Activated CD8-positive, alpha-beta memory T cell treated with anti-CD3 and anti-CD28 coated beads for 48 hours (primary cell): ENCODE results near the gene PPP2R3B.
"Not testable (repeated sequence)": the region's sequence is repeated elsewhere in the genome, so short reads cannot be mapped to it uniquely, and the experiment has no call there.

Source experiments
- DNase-seq, 3 experiments: peaks; one replicate each; pipeline ENCODE4 v3.0.0-alpha.2; 2020; ENCODE audit warnings: low read depth in 2 of 3, low spot score in 2 of 3

The PPP2R3B gene, protein sequence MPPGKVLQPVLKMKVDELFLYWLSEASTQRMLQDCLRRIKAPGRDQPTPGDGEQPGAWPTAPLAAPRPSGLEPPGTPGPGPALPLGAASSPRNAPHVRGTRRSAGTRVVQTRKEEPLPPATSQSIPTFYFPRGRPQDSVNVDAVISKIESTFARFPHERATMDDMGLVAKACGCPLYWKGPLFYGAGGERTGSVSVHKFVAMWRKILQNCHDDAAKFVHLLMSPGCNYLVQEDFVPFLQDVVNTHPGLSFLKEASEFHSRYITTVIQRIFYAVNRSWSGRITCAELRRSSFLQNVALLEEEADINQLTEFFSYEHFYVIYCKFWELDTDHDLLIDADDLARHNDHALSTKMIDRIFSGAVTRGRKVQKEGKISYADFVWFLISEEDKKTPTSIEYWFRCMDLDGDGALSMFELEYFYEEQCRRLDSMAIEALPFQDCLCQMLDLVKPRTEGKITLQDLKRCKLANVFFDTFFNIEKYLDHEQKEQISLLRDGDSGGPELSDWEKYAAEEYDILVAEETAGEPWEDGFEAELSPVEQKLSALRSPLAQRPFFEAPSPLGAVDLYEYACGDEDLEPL

DNA sequence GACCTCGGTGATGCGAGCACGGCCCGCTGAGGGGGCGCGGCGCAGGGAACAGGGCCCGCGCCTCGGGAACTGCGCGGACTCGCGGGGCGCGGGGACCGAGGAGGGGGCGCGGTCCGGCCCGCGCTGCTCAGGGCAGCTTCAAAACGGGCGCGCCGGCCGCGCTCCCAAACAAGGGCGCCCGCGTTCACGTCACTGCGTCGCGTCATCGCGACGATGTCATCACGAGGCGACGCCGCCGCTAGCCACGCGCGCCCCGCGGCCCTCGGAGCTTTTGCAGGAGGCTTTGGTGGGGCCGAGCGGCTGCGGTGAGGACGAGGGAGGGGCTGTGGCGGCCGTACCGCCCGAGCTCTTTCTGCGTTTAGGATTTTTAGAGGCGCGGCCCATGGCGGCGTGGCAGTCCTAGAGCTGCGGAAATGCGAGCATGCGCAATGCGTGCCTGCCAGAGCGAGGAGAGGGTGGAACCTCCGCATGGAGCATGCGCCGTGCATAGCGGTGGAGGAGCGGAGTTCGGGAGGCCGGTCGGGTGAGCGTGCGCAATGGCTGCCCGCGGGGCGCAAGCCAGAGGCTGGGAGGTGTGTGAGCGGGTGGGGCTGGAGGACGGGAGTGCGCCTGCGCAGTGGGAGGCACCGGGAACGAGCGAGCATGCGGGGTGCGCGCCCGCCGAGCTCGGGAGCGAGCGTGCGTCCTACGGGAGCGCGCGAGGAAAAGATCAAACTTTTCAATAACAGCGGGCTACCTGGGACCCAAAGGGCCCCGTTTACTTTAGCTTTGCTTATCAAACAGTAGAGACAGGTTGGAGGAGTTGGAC lies at the start of gene PPP2R3B:
Gene PPP2R3B (minus strand): TSS at position 140 of the 808 bp plus-strand sequence. CDS start 216 bp downstream, outside the sequence.
- peak; percentile 93 to 98 (median 95) for DNase-seq

DNA sequence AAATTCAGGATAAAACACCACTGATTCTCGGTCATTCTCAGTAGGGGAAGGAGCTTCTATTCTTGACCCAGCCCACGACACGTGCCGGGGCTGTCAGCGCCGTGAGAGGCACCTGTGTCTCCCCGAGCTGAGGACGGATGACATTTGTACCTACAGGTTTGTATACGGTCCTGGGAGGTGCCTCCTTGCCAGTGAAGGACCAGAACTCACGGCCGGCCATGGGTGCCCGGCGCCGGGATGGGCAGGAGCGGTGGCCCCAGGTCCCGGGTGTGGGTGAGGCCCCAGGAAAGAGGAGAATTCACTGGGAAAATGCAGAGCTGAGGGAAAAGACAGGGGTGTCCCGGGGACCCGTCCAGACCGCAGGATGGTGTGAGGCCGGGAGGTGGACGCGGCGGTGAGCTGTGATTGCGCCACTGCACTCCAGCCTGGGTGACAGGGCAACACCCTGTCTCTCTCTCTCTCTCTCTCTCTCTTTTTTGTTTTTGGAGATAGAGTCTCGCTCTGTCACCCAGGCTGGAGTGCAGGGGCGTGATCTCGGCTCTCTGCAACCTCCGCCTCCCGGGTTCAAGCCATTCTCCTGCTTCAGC lies 48.9 kb upstream of the PPP2R3B start:
- no peak for DNase-seq

DNA sequence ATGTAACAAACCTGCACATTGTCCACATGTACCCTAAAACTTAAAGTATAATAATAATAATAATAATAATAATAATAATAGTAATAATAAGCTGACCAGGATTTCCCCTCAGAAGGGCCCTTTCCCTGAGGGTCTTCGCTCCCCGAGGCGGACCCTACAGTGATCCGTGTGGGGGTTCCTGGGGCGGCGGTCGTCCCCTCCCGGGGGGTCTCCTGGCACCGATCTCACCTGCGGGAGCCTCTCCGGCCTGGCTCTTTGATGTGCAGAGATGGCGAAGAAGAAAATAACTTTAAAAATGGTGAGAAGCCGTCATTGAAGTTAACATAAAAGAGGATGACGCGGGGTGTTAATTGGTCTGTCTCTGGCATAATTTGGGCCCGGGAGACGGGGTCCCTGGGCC lies 48.2 kb upstream of the PPP2R3B start:
- no peak for DNase-seq

DNA sequence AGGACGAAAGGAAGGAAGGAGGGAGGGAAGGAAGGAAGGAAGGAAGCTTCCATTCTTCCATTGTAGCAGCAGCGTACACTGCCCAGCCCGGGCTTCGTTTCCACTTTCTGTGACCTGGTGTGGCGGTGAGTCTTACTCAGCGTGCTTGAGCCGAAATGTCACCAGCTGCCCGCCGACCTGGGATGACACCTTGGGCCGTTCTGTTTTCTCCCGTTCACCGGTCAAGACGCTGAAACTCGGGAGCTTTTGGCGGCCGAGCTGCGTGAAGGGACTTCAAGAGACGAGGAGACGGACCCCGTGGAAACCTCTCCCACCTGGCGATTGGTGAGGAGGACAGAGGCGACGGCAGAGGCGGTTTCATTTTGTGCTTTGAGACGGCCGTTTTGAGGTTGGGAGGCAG lies 47.1 kb upstream of the PPP2R3B start:
- no peak for DNase-seq

DNA sequence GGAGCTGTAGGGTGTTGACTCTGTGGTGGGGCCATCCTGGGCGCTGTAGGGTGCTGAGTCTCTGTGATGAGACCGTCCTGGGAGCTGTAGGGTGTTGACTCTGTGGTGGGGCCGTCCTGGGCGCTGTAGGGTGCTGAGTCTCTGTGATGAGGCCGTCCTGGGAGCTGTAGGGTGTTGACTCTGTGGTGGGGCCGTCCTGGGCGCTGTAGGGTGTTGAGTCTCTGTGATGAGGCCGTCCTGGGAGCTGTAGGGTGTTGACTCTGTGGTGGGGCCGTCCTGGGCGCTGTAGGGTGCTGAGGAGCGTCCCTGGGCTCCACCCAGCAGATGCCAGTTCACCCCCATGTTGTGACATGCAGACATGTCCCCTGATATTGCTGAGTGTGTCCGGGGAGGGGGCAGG lies 46.0 kb upstream of the PPP2R3B start:
- not testable (repeated sequence) for DNase-seq

DNA sequence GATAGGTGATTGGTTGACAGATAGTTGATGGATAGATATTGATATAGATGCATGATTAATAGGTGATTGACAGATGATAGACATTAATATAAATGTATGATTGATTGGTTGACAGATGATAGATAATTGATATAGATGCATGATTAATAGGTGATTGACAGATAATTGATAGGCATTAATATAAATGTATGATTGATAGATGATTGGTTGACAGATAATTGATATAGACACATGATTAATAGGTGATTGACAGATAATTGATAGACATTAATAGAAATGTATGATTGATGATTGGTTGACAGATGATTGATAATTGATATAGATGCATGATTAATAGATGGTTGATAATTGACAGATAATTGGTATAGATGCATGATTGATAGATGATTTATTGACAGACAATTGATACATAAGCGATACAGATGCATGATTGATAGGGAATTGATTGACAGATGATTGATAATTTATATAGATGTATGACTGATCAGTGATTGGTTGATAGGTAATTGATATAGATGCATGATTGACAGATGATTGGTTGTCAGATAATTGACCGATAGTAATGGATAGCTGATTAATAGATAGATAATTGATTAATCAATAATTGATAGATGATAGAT lies 44.9 kb upstream of the PPP2R3B start:
- no peak for DNase-seq

DNA sequence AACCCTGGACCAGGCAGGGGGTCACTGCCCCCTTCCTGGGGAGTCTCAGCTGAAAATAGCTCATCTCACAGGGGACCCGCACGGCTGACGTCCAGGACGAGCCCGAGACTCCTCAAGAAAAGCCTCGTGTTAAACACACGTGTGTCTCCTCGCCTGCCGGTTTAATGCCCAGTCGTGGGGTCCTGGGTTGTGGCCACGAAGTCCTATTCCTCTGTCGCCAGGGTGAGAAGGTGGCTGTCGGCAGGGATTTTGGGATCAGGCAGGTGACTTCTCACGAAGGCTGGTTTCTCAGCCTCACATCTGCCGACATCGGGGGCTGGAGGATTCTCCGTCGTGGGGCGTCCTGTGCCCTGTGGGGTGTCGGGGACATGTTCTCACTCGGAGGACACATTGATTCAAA lies 44.3 kb upstream of the PPP2R3B start:
- DNase-seq = no peak

DNA sequence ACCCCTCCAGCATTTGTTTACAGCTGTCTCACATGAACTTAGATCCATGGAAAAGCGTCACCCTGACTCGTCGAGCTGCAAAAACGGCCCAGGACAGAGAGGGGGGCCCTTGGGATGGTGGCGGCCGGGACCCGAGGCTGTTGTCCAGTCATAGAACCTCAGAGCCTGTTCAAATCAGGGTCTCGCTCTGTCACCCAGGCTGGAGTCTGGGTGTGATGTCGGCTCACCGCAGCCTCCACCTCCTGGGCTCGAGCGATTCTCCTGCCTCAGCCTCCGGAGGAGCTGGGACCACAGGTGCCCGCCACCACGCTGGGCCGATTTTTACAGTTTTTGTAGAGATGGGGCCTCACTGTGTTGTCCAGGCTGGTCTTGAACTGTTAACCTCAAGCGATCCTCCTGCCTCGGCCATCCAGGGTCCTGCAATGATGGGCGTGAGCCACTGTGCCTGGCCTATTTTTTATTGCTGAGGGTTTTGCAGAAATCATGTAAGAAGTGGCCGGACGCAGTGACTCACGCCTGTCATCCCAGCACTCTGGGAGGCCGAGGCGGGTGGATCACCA lies 42.6 kb upstream of the PPP2R3B start:
- DNase-seq = no peak

DNA sequence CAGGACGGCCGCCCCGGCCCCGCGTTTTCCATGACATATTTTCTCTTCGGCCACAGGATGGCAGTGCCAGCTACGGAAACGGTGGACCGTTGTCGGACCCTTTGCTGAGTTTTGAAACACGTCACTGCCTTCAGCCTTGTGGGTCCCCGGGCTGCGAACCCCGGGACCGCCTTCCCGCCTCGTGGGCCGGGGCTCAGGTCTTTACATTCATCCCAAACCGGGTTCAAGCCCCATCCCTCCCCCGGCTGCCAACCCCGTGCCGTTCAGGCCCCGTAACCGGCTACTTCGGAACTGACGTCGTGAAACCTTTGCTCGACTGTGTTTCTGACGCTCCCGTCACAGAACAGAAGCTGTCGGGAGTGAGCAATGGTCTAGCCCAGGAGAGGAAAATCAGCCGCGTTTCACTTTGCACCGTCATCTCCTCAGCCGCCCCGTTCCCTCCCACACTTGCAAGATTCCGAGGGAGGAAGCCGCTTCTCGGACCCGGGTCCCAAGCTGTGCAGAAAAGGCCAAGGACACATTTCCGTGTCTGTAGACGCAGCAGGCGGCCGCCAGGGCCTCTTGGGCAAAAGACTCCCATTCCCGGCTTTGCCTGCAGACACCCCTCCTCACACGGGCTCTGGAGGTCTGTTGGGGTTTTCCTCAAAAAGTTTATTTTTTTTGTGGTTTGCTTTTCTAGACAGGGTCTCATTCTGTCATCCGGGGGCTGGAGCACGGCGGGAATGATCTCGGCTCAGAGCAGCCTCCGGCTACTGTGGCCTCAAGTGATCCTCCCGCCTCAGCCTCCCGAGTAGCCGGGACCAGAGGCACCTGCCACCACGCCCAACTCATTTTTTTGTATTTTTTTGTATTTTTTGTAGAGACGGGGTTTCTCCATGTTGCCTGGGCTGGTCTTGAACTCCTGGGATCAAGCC lies 41.4 kb upstream of the PPP2R3B start:
- no peak for DNase-seq

DNA sequence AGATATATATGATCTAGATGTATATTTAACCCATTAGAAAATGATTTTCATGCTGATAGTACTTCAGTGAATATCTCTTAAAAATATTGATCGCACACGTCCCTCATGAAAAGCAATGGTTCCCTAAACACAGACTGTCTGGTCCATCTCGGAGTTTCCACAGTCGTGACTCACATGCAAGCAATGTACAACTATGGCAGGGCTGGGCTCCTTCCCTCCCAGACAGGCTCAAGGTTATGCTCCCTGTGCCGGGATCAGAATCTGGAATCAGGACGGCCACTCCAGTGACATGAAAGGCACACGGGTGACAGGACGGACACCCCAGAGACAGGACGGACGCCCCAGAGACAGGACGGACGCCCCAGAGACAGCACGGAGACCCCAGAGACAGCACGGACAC lies 40.2 kb upstream of the PPP2R3B start:
- no peak for DNase-seq

DNA sequence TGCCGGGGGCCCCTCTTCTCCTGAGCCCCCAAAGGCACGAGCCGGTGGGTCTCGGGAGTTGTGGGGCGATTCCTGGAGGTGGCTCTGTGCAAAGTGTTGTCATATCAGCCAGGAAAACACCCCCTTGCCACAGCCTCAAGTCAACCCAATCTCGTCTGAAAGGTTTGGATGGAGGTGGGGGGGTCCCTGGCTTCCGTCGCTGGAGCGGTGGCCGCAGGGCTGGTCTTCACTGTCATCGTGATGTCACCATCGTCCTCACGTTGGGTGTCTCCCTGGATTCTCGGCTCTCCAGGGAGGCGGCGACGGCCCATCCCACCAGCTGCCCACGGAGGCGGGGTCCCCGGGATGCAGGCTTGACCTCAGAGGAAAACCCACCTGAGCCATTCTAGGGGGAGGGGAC lies 38.3 kb upstream of the PPP2R3B start:
- DNase-seq = no peak

DNA sequence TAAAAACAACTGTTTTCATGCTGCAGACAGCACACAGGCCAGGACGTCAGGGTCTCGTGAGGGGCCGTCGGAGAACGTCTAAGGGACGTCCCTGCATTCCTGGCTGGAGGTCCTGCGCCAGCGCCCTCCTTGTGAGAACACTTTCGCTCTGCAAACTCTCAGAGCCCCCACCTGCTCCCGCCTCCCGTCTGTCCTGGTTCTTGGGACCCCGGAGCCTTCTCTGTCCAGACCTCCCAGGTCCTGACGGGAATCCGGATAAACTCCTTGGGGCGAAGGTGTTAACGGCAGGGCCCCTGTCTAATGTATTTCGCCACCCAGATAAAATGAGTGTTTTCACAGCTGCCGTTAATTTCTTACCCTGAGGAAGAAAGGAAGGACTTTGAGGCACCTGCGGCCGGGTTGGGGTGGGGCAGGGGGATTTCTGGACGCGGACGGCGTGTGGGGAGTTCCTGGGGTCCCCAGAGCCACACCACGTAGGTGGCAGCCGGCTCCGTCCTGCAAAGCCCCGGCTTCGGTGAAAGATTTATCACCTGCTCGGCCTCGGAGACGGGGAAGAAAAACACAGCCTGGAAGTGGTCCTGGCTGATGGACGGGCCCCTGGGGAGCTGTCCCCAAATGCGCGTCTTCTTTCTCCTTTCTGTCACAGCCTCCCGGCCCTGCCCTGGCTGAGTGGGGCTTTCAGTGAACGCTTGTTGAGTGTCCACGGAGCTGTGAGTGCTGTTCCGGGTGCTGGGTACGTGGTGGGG lies 35.1 kb upstream of the PPP2R3B start:
- DNase-seq = no peak

DNA sequence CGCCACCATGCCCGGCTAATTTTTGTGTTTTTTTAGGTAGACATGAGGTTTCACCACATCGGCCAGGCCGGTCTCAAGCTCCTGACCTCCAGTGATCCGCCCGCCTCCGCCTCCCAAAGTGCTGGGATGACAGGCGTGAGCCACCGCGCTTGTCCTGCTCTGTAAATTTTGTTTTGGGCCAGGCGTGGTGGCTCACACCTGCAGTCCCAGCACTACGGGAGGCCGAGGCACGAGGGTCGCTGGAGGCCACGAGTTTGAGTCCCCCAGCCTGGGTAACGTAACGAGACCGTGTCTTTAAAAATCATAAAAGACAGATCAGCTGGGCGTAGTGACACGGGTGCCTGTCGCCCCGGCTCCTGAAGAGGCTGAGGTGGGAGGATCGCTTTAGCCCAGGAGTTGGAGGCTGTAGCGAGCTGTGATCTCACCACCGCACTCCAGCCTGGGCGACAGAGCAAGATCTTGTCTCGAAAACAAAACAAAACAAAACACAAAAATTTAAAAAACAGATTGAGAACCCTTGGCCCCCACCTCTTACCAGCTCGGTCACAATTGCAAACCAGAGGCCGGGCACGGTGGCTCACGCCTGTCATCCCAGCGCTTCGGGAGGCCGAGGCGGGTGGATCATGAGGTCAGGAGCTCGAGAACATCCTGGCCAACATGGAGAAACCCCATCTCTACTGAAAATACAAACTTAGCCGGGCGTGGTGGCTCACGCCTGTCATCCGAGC lies 34.0 kb upstream of the PPP2R3B start:
- DNase-seq = no peak

DNA sequence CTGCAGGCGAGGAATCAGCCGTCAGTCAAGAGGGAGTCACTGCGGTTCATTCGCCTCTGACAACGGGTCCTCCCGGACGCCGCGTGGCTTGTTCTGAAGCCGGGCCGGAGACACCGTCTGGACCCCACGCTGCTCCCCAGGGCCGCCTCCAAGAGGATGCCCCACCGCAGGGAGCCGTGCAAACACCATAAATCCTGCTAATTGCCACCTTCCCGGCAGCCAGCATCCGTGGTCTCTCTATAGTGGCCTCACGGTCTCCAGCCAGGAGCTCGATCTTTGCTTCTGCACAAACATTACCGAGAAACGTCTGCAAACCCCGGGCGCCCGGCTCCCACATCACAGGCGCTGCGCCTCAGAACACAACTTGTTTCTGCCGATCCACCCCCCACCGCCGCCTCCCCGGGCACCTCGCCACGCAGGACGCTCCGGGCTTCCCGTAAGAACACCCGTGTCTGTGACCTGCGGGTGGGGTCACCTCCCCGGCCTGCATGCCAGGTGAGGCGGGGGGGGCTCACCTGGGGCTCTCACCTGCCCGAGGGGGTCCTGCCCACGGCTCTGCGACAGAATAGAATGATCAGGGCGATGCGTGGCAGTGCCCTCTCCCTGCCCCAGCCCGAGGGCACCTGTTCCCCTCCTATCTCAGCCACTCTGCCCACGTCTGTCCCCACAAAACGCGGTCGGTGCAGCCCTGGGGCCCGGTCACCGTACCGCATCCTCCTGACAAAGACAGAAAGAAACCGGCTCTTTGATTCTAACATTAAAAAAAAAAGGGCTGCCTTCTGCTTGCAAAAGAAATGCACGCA lies 32.4 kb upstream of the PPP2R3B start:
- no peak for DNase-seq

DNA sequence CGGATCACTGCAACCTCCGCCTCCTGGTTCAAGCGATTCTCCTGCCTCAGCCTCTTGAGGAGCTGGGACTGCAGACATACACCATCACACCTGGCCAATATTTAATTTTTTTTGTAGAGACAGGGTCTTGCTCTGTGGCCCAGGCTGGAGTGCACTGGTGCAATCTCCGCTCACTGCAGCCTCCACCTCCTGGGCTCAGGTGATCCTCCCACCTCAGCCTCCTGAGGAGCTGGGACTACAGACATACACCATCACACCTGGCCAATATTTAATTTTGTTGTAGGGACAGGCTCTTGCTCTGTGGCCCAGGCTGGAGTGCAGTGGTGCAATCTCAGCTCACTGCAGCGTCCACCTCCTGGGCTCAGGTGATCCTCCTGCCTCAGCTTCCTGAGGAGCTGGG lies 28.8 kb upstream of the PPP2R3B start:
- not testable (repeated sequence) for DNase-seq

DNA sequence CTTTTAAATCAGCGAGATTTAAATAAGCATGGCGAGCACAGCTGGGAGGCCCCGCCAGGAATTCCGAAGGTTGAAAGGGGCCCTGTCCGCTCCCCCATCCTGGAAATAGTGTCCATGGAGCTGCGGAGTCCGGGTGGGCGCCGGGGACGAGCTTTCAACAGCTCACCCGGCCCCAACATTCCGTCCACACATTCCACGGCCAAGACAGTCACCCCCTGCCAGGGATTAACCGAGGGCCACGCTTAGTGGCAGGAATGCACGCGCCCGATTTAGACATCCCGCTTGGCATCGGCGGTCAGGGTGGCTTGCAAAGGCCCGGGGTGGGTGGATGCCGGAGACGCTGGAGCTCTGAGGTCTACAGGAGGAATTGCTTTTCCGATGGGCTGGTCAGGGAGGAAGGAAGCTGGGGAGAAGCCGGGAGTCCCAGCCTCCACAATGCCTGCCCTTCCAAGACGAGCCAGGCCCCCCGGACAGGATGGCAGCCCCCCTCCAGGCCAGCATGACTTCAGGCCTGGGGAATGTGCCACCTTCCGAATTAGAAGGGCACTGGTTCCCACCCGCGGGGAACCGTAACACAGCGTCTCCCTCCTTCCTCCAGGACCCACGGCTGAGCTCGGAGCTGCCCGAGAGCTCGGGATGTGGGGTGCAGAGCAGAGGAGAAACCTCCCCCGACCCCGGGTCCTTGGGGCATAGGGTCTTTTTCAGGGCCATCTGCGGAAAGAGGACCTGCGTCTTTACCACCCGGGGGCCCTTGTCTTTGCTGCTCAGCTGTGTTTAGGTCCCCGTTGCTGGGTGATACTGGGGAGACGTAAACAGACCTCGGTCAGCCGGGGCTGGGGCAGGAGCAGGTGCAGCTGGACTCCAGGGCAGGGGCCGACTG lies 26.9 kb upstream of the PPP2R3B start:
- DNase-seq = no peak

DNA sequence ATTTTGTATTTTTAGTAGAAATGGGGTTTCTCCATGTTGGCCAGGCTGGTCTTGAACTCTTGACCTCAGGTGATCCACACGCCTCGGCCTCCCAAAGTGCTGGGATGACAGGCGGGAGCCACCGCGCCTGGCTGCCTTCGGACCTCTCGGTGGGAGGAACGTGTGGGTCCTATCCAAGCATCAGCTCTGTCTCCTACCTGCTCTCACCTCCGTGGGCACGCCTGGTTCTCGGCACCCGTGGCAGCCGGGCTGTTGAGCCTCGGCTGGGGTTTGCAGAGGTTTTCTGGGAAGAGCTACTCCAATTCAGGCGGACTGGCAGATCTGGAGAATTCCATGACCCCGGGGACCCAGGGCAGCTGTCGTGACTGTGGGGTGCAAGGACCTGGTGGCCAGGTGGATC lies 23.6 kb upstream of the PPP2R3B start:
- no peak for DNase-seq
